Endometrium (tissue), 2 donors: Measurements from ENCODE around the gene DISP3.

Source experiments
- FAIRE-seq: peaks from 2 replicates; lab custom pipeline; 2012; peaks lifted over from hg19 to GRCh38; lab: Jason Lieb, UNC
- donor health status: control.
- donor health status: control.

Gene DISP3

DNA sequence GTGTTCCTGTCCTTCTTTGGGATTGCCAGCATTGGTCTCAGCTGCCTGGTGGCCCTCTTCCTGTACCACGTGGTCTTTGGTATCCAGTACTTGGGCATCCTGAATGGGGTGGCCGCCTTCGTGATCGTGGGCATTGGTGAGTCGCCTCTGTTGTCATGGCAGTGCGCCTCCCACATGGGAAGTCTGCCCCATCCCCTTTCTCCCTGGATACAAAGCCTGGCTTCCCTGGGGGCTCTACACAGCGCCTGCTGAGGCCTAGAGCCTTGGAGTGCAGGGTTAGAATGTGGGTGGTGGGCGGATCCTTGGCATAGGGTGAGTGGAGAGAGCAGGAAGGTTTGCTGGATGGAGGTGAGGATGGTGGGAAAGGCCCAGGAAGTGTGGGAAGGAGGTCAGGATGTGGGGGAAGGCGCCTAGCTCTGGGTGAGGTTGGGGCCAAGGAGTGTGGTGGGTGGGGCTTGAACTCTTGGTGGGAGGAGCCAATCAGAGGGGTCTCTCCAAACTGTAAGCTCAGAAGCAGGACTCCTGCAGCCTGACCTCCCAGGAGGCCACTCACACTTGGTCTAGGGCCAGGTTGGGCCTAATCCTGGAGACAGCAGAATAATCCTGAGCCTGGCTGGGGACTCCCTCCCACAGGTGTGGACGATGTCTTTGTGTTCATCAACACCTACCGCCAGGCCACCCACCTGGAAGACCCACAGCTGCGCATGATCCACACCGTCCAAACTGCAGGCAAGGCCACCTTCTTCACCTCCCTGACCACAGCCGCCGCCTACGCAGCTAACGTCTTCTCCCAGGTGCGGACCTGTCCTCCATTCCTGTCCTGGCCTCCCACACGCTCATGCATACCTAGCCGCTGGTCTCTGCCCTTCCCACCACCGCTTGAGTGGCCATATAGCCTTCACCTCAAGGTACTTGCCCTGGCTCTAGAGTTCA lies 36.7 kb downstream of the DISP3 start:
- FAIRE-seq = no peak

DNA sequence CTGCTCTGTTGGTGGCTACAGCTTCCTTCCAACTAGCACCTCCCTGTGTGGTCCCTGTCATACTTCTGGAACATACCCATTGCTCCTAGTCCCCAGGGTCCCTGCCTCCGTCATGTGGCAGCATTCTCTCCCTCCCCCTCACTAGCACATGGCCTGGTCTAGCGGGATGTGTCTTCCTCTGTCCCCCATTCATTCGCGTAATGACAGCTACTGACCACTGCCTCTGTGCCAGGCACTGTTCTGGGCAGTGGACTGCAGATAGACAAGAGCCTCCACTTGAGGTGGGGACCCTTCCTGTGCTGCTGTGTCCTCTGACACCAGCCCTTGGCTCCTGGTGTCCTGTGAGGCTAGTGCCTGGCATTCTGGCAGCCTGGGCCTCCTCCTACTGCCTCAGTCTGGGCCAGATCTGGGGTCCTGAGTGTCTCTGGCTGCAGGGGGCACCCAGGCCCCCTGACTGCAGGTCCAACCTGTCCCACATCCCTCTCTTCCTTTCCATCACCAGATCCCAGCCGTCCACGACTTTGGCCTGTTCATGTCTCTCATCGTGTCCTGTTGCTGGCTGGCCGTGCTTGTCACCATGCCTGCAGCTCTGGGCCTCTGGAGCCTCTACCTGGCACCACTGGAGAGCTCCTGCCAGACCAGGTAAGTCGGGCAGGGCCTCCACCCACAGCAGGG lies 38.1 kb downstream of the DISP3 start:
- FAIRE-seq = no peak

GRCh38 chr1:11518016-11518701 lies 39.2 kb downstream of the DISP3 start:
- no peak for FAIRE-seq

GRCh38 chr1:11518791-11519628 lies 40.1 kb downstream of the DISP3 start:
- FAIRE-seq = no peak

- FAIRE-seq = no peak
Observed at GRCh38 chr1:11519629-11520031, 40.7 kb downstream of the DISP3 start.

DNA sequence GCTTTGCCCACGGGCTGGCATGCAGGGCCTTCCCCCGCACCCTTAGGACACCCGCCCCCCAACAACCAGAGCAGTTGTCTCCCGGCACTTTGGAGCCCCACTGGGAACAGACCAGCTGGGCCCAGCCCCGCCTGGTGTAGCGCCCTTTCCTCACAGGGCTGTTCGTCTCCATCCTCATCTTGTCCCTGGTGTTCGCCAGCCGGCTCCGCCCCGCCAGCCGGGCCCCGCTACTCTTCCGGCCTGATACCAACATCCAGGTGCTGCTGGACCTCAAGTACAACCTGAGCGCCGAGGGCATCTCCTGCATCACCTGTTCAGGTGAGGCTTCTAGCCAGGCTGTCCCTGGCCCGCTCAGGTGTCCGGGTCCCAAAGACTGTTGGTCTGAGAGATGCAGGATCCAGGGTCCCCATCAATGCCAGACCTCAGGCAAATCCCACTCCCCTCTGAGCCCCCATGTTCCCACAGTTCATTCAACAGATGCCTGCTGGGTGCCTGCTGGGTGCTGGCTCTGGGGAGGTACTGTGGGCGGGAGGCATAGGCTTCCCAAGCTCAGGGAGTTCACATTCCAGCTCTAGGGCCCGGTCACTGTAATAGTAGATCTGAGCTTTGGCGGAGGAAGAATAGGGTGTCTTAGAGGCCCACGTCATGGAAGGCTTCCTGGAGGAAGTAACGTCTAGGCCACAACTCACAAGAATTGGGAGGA lies 41.7 kb downstream of the DISP3 start:
- no peak for FAIRE-seq

DNA sequence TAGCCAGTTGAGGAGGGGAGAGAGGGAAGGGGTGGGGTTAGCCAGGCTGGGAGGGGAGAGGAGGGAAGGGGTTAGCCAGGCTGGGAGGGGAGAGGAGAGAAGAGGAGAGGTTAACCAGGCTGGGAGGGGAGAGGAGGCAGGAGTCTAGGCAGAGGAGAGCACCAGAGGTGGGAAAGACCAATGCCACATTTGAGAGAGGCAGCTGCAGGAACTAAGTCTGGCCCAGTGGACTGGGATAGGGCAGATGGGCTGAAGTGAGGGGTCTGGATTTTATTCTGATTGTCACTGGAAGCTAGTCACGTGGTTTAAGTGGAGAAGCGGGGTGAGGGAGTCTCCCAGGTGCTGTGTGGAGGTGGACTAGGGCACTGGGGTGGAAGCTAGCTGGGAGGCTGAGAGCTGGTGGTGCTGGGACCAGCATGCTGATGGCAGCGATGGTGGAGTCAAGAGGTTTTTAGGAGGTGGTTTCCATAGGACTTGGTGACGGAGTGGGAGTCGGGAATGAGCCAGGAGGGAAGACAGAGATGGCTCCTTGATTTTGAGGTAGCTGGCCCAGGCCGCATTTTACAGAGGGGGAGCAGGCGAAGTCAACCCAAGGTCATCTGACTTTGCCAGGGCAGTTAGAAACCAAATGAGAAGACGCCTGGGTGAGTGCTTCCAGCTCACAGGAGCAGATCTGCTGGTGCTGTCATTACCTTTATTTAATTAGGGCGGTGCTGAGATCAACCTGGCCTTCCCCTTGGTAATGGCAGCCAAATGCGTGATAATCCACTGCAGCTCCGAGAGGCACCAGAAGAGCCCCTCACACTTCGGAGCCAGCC lies 42.8 kb downstream of the DISP3 start:
- no peak for FAIRE-seq

- no peak for FAIRE-seq
Observed at GRCh38 chr1:11522400-11523235, 43.7 kb downstream of the DISP3 start.

- no peak for FAIRE-seq
Observed at GRCh38 chr1:11523261-11523660, 44.3 kb downstream of the DISP3 start.

GRCh38 chr1:11523746-11524464 lies 45.0 kb downstream of the DISP3 start:
- no peak for FAIRE-seq

DNA sequence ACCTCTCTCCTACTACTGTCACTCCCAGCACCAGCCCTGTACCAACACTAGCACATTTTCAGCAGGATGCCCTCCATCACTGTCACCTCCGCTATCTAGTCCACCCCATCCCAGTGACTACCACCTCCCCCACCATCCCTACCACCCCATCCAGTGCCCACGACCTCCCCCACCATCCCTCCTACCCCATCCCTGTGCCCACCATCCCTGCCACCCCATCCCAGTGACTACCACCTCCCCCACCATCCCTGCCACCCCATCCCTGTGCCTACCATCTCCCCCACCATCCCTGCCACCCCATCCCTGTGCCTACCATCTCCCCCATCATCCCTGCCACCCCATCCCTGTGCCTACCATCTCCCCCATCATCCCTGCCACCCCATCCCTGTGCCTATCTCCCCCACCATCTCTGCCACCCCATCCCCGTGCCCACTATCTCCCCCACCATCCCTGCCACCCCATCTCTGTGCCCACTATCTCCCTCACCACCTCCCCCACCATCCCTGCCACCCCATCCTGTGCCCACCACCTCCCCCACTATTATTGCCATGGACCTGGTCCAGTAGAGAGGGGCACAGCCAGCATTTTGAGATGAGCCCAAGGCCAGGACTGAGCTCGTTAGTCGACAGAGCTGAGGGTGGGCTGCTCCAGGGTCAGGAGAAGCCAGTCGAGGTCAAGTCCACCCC lies 45.7 kb downstream of the DISP3 start:
- no peak for FAIRE-seq

GRCh38 chr1:11525151-11525505 lies 46.2 kb downstream of the DISP3 start:
- no peak for FAIRE-seq

GRCh38 chr1:11525516-11525915 lies 46.6 kb downstream of the DISP3 start:
- no peak for FAIRE-seq

- no peak for FAIRE-seq
Observed at GRCh38 chr1:11526071-11526895, 47.3 kb downstream of the DISP3 start.

DNA sequence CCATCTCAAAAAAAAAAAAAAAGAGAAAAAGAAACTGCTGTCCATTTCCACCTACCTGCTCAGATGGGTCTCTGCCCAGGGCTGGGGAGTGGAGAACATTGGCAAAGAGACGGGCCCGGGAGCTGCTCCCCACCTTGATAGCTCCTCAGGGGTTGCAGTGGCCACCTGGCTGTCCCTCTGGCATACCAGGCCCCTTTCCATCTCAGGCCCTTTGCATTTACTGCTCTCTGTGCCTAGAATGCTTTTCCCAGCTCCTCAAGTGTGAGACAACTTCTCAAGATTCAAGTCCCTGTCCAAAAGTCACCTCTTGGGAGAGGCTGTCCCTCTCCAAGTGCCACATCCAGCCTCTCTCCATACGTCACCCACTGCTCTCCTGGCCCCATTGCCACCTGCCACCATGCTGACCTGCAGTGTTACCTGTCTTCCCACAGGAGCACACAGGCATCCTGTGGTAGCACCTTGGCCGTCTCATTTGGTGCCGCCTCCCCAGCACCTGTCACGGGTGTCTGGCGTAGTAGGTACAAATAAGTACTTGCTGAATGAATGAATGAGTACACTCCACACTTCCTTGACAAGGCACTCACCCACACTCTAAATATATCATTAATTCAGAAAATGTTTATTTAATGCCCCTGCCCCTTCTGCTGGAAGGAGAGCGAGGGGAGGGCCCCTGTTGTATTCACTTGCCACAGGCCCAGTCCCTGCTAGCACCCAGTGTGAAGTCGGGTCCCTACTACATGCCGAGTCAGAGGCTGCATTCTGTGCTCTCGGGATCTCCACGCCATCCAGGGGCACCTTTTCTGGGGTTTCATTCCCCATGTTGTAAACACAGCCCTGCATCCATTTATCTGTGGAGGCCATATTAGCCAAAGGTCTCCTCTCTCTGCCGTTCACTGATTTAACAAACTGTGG lies 48.8 kb downstream of the DISP3 start:
- FAIRE-seq = no peak

GRCh38 chr1:11528611-11529261 lies 49.8 kb downstream of the DISP3 start:
- FAIRE-seq = no peak
